ENCODE data around the gene ID2. TPM values are rescaled to one million over a fixed set of nuclear protein-coding genes. Genes with fewer than 3 reads are reported as not detected.

ID2 gene
- total RNA-seq, 3 donors from 2014 or later (not counting 1 experiment from before 2014, with no cell fraction given) = 185 to 209 (median 191) TPM

DNA sequence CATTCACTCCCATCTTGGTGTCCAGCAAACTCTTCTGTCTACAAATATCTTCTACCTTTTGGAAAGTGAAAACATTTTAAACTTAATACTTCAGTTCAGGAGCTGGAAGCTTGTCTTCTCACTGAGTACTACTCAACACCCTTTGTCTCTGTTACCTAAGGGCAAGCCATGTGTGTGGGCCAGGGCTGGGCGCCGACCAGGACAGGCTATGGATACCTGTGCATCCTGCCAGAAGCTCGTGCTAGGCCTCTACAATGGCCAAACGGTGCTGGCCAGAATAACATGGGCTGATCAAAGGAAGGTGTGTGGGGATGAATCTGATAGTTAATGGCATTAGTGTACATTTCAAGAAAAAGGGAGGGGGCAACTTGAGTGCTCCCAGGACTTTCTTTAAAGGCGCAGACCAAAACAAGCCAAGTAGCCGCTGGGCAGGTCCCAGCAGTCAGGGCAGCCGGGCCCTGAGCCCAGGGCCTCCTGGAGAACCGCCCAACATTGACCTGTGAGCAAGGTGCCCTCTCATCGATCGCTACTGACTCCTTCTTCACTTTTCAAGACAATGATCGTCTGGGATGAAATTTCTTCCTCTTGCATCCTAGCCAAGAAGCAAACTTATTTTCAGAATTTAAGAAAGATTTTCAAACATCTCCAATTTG, 29.0 kb upstream of the ID2 start:
- Mint-ChIP-seq H3K27me3 (ENCODE audit: low read depth in 2 of 2) (peaks cover 0 to 3% of the 10 kb centered on the region in 2 donors), H3K4me3 (no peak overlapping the region), H3K27ac (no peak overlapping the region), H3K36me3 (no peaks in the 10 kb centered on the region), H3K4me1 (peaks cover 18 to 22% of the 10 kb centered on the region in 2 donors), H3K9me3 (no peaks in the 10 kb centered on the region)
- H3K36me3 ChIP-seq (ENCODE audit: control insufficient read depth, insufficient read depth, low read length) = no peaks in the 10 kb centered on the region
- no peak overlapping the region for H3K27ac ChIP-seq (ENCODE audit: low read length)
- ATAC-seq (no peak), DNase-seq (no peak)
- H3K9me3 ChIP-seq (ENCODE audit: control insufficient read depth, insufficient read depth, low read length) = no peaks in the 10 kb centered on the region
- no peak overlapping the region for H3K4me3 ChIP-seq (ENCODE audit: low read length)
- TF ChIP-seq, protein P1, sequence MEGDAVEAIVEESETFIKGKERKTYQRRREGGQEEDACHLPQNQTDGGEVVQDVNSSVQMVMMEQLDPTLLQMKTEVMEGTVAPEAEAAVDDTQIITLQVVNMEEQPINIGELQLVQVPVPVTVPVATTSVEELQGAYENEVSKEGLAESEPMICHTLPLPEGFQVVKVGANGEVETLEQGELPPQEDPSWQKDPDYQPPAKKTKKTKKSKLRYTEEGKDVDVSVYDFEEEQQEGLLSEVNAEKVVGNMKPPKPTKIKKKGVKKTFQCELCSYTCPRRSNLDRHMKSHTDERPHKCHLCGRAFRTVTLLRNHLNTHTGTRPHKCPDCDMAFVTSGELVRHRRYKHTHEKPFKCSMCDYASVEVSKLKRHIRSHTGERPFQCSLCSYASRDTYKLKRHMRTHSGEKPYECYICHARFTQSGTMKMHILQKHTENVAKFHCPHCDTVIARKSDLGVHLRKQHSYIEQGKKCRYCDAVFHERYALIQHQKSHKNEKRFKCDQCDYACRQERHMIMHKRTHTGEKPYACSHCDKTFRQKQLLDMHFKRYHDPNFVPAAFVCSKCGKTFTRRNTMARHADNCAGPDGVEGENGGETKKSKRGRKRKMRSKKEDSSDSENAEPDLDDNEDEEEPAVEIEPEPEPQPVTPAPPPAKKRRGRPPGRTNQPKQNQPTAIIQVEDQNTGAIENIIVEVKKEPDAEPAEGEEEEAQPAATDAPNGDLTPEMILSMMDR (IDR thresholded peaks at IDR 0.05) = no peak
- 95% methylated on average over 11 of the region's 11 CpGs for WGBS (ENCODE audit: insufficient coverage)
- H3K4me1 ChIP-seq (ENCODE audit: control insufficient read depth, insufficient read depth, low read length) = peaks cover 15% of the 10 kb centered on the region
- H3K27me3 ChIP-seq (ENCODE audit: control insufficient read depth, insufficient read depth, low read length) = no peaks in the 10 kb centered on the region
- intact Hi-C loops (cut with micrococcal nuclease) = no loop called here

DNA sequence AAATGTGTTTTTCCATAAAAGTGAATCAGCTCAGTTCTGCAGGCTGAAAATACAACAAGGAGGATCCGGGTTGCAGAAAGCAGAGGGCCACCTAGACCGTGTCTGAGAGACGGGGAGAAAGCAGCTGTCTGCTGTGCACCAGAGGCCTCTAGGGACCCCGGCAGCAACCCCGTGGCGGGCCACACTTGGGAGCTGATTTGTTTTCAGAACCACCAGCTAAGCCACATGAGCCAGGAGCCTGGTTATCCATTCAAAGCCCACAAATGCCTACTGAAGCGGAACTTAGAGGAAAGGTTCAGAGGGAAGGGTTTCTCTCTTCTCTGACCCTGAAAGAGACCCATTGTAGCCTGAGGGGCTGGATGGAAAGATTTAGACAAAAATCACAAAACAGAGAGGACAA, 28.4 kb upstream of the ID2 start:
- TF ChIP-seq, protein P1 (IDR thresholded peaks at IDR 0.05) = no peak
- no peaks in the 10 kb centered on the region for H3K9me3 Mint-ChIP-seq
- Histone ChIP-seq H3K4me3 (ENCODE audit: low read length) (no peak overlapping the region), H3K4me1 (ENCODE audit: control insufficient read depth, insufficient read depth, low read length) (peaks cover 21% of the 10 kb centered on the region), H3K27ac (ENCODE audit: low read length) (no peak overlapping the region), H3K36me3 (ENCODE audit: control insufficient read depth, insufficient read depth, low read length) (no peaks in the 10 kb centered on the region), H3K9me3 (ENCODE audit: control insufficient read depth, insufficient read depth, low read length) (no peaks in the 10 kb centered on the region), H3K27me3 (ENCODE audit: control insufficient read depth, insufficient read depth, low read length) (no peaks in the 10 kb centered on the region)
- H3K4me1 Mint-ChIP-seq = peaks cover 19 to 24% of the 10 kb centered on the region in 2 donors
- ATAC-seq (no peak), DNase-seq (no peak)
- H3K36me3 Mint-ChIP-seq = no peaks in the 10 kb centered on the region
- no peak overlapping the region for H3K27ac Mint-ChIP-seq
- H3K27me3 Mint-ChIP-seq (ENCODE audit: low read depth in 2 of 2) = peaks cover 0 to 3% of the 10 kb centered on the region in 2 donors
- intact Hi-C loops (cut with micrococcal nuclease) = no loop called here
- no peak overlapping the region for H3K4me3 Mint-ChIP-seq
- 71% methylated on average over 7 of the region's 7 CpGs for WGBS (ENCODE audit: insufficient coverage)

DNA sequence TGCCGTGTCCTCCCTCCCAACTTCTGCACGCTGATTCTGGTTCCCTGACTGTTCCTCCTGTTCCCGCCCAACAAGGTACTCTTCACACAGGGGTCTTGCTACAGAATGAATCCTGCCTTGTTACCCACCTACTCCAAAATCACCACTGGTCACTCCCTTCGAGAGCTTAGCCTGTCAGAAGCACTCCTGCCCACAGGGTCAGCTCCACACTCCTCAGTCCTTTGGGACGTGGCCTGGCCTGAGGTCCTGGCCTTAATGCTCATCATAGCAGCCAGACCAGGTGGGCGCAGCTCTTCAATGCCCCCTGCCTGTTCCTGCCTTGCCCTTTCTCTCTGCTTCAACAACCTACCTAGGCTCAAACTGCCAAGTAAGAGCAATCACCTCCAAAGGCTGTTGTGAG, 27.8 kb upstream of the ID2 start:
- H3K36me3 ChIP-seq (ENCODE audit: control insufficient read depth, insufficient read depth, low read length) = no peaks in the 10 kb centered on the region
- no peak overlapping the region for H3K27ac ChIP-seq (ENCODE audit: low read length)
- H3K9me3 ChIP-seq (ENCODE audit: control insufficient read depth, insufficient read depth, low read length) = no peaks in the 10 kb centered on the region
- H3K4me1 Mint-ChIP-seq = peaks cover 19 to 24% of the 10 kb centered on the region in 2 donors
- ATAC-seq (no peak), DNase-seq (no peak)
- no peak overlapping the region for H3K27ac Mint-ChIP-seq
- no peaks in the 10 kb centered on the region for H3K27me3 ChIP-seq (ENCODE audit: control insufficient read depth, insufficient read depth, low read length)
- no peaks in the 10 kb centered on the region for H3K36me3 Mint-ChIP-seq
- H3K4me3 Mint-ChIP-seq = no peak overlapping the region
- H3K4me1 ChIP-seq (ENCODE audit: control insufficient read depth, insufficient read depth, low read length) = peaks cover 22% of the 10 kb centered on the region
- H3K27me3 Mint-ChIP-seq (ENCODE audit: low read depth in 2 of 2) = peaks cover 0 to 3% of the 10 kb centered on the region in 2 donors
- no peak overlapping the region for H3K4me3 ChIP-seq (ENCODE audit: low read length)
- TF ChIP-seq, protein P1 (IDR thresholded peaks at IDR 0.05) = no peak
- no peaks in the 10 kb centered on the region for H3K9me3 Mint-ChIP-seq
- intact Hi-C loops (cut with micrococcal nuclease) = no loop called here
- 92% methylated on average over 6 of the region's 6 CpGs for WGBS (ENCODE audit: insufficient coverage)

DNA sequence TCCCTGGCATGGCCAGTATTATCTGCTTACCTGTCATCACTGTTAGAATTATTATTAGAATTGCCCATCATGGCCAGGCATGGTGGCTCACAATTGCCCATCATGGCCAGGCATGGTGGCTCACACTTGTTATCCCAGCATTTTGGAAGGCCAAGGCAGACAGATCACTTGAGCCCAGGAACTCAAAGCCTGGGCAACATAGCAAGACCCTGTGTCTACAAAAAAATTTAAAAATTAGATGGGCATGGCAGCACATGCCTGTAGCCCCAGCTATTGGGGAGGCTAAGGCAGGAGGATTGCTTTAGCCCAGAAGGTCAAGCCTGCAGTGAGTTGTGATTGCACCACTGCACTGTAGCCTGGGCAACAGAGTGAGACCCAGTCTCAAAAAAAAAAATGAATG, 27.4 kb upstream of the ID2 start:
- Histone ChIP-seq H3K4me3 (ENCODE audit: low read length) (no peak overlapping the region), H3K36me3 (ENCODE audit: control insufficient read depth, insufficient read depth, low read length) (no peaks in the 10 kb centered on the region), H3K4me1 (ENCODE audit: control insufficient read depth, insufficient read depth, low read length) (peaks cover 22% of the 10 kb centered on the region), H3K27ac (ENCODE audit: low read length) (no peak overlapping the region), H3K9me3 (ENCODE audit: control insufficient read depth, insufficient read depth, low read length) (no peaks in the 10 kb centered on the region), H3K27me3 (ENCODE audit: control insufficient read depth, insufficient read depth, low read length) (no peaks in the 10 kb centered on the region)
- Mint-ChIP-seq H3K27me3 (ENCODE audit: low read depth in 2 of 2) (peaks cover 0 to 3% of the 10 kb centered on the region in 2 donors), H3K9me3 (no peaks in the 10 kb centered on the region), H3K4me1 (peaks cover 19 to 27% of the 10 kb centered on the region in 2 donors), H3K36me3 (no peaks in the 10 kb centered on the region), H3K4me3 (no peak overlapping the region), H3K27ac (no peak overlapping the region)
- TF ChIP-seq, protein P1 (IDR thresholded peaks at IDR 0.05) = no peak
- DNase-seq (no peak), ATAC-seq (no peak)
- intact Hi-C loops (cut with micrococcal nuclease) = no loop called here
